Measurements from ENCODE around the gene INHBA.

The INHBA gene

GRCh38 chr7:41702635-41703371 lies at the start of gene INHBA:
Gene INHBA, minus strand, starts transcription at chr7:41703090. Its CDS starts 2,716 bp downstream, at chr7:41700374.
- DNase-seq (ENCODE audit: low read depth), result no peak

DNA sequence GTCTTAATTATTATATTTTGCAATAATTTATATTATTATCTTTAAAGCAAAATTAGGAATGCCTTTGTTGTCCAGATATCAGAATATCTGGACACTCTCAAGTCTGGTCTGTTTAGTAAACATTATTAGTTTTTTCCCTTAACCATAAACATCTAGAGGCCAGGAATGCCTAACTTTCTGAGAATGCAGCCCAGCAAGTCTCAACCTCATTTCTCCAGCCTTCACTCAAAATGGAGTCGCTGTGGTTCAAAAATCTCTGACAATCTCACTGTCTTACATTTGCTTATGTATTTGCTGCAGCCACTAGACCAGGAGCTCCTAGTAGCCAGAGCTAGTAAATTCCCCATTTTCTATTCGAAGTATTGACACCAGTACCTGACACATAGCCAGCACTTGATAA lies 49.7 kb upstream of the INHBA start:
- no peak for DNase-seq (ENCODE audit: low read depth)

DNA sequence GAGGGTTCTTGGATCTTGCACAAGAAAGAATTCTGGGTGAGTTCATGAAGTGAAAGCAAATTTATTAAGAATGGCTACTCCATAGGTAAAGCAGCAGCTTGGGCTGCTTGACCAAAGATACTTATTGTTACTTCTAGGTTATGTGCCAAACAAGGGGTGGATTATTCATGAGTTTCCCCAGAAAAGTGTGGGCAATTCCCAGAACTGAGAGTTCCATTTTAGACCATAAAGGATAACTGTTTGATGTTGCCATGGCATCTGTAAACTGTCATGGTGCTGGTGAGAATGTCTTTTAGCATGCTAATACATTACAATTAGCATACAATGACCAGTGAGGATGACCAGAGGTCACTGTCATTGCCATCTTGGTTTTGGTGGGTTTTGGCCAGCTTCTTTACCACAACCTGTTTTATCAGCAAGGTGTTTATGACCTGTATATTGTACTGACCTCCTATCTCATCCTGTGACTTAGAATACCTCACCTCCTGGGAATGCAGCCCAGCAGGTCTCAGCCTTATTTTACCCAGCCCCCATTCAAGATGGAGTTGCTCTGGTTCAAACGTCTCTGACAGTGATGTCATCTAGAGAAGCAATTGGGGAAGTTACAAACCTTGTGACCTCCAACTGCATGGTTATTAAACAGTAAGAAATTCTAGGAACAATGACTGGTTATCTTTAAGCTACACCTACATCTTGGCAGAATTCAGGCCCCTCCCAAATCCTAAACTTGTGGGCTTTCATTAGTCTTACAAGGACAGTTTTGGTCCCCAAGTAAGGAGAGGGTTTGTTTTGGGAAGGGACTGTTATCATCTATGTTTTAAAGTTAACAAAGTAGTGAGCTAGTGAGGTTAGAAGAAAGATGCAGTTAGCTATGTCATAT lies 48.0 kb upstream of the INHBA start:
- no peak for DNase-seq (ENCODE audit: low read depth)

DNA sequence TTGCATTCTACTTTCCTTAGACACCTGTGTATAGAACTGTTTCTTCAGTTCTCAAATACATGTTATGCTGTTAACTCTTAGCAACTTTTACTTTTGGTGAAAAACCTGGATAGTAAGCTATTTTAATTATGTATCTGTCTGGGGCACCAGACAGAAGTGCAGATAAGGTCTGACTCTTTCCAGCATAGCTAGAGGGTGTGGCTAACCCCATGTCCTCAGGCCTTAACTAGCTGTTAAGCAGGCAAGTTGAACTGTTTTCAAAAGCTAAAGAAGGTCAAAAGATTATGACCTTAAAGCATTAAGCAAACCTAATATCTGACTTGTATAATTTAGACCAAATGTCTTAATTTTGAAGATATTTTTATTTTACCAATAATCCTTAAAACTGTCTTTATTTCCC lies 45.1 kb upstream of the INHBA start:
- DNase-seq (ENCODE audit: low read depth), result no peak

DNA sequence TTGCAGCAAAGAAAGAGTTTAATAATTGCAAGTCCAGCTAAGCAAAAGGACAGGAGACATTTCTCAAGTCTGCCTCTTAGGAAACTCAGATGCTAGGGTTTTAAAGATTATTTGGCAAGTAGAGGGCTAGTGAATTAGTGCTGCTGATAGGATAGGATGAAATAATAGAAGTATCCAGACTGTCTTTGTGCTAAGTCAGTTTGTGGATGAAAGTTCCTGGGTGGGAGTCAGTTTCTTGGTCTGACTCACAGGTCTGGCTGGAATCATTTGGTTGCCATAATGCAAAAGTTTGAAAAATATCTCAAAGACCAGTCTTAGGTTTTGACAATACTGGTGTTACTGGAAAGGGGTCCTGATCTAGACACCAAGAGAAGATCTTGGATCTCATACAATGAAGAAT lies 42.6 kb upstream of the INHBA start:
- DNase-seq (ENCODE audit: low read depth), result no peak

DNA sequence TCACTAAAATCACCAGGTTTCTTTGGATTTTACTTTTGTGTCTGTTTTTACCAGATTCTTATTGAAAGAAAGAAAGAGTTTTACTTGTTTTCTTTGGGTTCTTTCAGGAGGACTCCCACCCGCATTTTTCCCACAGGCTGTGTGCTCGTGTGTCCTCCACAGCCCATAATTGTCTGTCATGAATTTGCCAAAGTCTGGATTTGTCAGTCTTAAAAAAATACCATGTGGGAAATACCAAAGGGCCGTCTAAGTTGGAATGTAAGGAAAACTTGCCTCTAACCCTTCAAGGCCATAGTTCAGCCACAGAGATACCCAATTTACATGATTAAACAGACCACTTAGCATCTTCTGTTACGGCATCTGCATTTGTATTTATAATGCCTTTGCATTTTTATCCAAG lies 41.3 kb upstream of the INHBA start:
- no peak for DNase-seq (ENCODE audit: low read depth)

DNA sequence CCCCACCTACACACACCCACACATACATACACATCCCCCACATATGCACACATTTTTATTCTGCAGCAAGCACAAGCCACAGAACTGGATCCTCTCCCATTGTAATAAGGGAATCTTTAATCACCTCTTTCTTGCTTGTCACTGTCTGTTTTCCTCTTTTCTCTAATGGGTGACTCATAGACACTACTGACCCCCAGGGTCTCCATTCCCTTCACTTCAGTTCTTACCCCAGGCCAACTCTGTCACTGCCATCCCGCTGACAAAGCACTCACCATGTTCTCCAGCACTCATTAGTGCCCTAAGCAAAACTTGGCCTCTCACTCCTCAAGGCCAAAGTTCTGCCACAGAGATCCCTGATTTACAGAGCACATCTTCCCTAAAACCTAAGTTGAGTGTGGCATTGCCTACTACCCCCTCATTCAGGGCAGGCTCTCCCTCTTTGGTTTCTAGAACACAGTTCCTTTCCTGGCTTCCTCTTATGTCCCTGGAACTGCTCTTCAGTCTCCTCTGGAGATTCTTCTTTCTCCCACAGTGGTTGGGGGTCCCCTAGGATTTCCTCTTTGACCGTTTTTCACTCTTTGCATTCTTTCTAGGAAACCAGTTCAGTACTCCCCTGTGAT lies 39.6 kb upstream of the INHBA start:
- DNase-seq (ENCODE audit: low read depth), result no peak

DNA sequence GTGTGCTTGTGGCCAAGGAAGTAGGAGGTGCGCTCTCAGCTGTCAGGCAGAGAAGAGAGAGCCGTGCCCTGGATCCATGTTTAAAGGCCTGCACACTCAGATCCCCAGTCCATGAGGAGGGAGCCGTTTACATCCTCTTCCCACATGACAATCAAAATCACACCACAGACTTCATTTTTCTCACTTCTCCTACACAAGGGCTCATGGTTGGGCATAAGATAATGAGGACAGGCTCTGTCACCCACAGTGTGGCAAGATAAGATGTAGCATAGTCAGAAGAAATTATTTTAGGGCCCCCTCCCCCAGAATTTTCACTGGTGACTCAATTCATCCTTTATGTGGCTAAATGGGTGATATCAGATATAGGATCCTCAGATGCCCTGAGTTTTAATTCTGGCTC lies 35.9 kb upstream of the INHBA start:
- DNase-seq (ENCODE audit: low read depth), result no peak

DNA sequence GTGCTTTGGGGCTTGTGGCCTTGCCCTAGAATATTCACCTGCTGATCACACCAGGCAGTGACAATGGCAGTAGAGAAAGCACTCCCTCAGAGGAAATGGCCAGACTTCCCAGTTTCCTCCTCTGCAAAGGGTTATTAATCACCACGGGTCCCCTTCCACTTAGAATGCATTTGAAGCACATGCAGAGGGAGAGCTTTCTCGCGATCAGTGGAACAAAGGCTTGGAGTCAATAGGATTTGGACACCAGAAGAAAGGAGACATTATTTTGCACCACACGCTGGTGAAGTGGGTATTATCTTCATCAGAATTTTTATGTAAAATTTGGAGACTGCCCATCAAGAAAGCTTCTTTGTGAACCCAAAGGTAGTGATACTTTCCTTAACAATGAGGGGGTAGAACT lies 35.4 kb upstream of the INHBA start:
- DNase-seq (ENCODE audit: low read depth), result no peak

DNA sequence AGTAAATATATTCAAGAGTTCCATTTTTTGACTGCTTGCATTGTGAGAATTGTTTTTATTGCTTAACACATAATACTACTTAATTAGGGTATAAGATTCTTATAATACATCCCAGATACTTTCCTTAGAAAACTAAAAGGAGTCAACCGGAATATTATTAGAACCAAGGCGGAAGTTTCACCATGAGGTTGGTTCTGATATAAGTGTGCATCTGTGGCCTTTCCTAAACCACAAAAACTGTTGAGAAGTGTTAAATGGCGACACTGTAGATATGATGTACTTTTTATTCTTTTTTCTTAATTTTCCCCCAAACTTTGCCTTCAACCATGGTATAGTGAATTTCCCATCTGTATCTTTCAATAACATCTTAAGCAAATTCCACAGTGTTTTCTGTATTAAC lies 32.3 kb upstream of the INHBA start:
- DNase-seq (ENCODE audit: low read depth), result no peak

DNA sequence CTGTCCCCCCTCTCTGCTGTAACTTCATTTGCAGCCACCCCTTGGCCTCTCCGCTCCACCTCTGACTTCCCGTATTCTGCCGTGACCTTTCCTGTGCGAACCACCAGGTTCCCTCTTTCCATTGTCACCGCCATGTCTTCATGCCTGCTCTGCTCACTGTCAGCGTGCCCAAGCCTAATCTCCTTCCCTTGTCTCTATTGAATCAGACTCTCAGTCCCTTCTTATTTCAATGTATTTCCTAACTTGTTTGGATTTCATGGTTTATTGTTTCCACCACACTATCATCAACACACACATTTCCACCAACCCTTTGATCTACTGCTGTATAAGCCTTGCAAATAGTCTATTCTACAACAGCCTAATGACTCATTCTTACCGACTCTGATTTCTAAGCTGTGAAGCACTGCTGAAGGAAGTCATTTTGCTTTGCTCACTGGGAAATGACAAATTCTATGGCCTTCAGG lies 30.0 kb upstream of the INHBA start:
- DNase-seq (ENCODE audit: low read depth), result no peak

GRCh38 chr7:41732436-41732785 lies 29.5 kb upstream of the INHBA start:
- DNase-seq (ENCODE audit: low read depth), result no peak

DNA sequence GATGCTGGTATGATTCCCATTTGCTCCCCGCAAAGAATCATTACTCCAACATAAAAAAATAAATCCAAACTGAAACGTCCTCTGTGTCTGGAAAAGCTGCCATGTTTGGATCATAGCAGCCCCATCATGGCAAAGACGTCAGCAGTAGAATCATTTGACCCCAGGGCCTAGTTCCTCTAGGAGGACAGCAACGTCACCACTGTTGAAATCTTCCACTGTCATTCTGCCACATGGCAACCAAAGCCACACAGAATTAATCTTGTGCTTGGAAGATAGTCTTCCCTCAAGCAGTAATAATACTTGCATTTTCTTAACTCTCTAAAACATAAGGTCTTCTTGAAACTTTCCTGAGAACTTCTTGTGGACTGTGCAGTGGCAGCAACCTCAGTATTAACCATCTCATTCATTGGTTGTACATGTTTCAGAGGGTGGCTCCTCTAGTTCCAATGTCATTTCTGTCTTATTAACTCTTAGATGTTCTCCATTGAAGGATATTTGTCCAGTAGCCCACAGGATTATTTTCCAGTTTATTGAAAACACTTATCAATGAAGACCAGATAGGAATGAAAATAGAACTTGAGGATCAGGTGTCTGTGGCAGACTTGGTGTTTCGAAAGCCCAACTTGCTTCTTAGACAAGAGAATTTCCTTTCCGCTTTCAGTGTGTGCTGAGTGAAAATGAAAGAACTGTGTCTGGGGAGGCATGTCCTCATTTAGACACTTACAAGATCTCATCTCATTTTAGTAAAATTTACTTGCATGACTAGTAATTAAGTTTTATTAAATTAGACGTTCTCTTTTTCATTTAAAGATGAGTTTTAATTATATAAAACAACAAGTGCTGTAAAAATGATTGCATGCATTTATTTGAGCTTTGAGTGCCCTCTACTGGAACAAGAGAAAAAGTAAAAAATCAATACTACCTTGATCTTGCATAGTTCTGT lies 28.9 kb upstream of the INHBA start:
- DNase-seq (ENCODE audit: low read depth), result no peak

- DNase-seq (ENCODE audit: low read depth), result no peak
Measured at GRCh38 chr7:41730668-41731067, 27.8 kb upstream of the INHBA start.

DNA sequence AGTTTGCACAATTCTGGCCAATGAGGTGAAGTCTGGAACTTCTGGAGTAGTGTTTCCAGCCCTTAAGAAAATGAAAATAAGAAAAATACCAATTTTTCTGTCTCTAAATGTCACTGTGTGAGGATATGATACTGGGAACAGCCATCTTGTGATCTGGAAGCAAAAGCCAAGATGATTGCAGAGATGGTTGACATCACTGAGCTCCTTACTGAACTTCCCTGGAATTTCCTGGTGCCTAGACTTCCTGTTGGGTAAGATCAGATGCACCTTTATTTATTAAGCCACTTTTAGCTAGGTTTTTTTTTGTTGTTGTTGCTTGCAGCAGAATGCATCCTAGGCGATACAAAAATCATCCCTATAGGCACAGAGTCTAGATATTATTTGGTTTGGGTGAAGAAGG lies 27.3 kb upstream of the INHBA start:
- no peak for DNase-seq (ENCODE audit: low read depth)

DNA sequence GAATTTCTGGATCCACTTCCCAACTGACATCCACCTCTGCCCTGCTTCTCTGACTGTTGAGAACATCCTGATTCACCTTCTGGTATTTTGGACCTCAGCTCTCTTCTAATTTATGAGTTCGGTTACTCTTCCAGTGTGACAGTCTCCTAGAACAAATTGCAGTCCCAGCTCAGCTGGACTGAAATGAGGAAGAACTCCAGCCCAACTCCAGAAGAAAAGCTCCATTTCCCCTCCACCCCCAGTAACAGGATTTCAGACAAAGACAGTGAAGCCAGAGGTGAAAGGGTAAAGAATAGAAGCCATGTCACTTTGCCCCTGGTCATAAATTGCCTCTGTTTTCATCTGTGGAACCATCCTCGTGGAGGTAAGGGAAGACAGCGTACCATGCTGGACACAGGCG lies 26.2 kb upstream of the INHBA start:
- no peak for DNase-seq (ENCODE audit: low read depth)

- DNase-seq (ENCODE audit: low read depth), result no peak
Measured at GRCh38 chr7:41725013-41725412, 22.1 kb upstream of the INHBA start.

DNA sequence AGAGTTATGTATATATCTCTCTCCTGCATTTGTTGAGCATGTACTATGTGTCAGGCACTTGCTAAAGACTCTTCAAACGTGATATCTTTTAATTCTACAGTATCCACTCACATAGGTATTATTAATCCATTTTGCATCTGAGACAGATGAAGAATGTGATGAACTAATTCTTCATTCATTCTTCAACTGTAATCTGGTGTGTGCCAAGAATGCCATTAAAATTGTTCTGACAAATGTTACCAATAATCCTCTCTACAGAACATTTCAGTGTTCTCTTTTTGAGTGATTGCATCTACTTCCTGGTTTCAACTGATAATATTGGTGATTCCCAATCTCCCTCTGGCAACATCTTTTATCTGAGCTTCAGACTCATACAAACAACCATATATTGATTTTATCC lies 18.0 kb upstream of the INHBA start:
- no peak for DNase-seq (ENCODE audit: low read depth)

GRCh38 chr7:41720046-41720445 lies 17.2 kb upstream of the INHBA start:
- DNase-seq (ENCODE audit: low read depth), result no peak

GRCh38 chr7:41716691-41717090 lies 13.8 kb upstream of the INHBA start:
- no peak for DNase-seq (ENCODE audit: low read depth)

- no peak for DNase-seq (ENCODE audit: low read depth)
Measured at GRCh38 chr7:41715000-41715399, 12.1 kb upstream of the INHBA start.

All from stimulated activated CD8-positive, alpha-beta memory T cell treated with anti-CD3 and anti-CD28 coated beads, Interleukin-7, amount 100 ng/mL, for 24 hours (primary cell).